ENCODE results near the gene UPF3A.
"Not testable (repeated sequence)": the region's sequence is repeated elsewhere in the genome, so short reads cannot be mapped to it uniquely, and the experiment has no call there.

Gene UPF3A

GRCh38 chr13:114281351-114282040, at the start of gene UPF3A:
Gene UPF3A (plus strand): TSS chr13:114281601. CDS start chr13:114281640, 39 bp downstream.
- FAIRE-seq = no peak

- FAIRE-seq = no peak
These were observed 49.5 kb upstream of the UPF3A start for GRCh38 chr13:114231886-114232285.

- no peak for FAIRE-seq
These were observed 47.1 kb upstream of the UPF3A start for GRCh38 chr13:114234266-114234644.

- FAIRE-seq = no peak
These were observed 46.6 kb upstream of the UPF3A start, which contains the start of gene CDC16 for GRCh38 chr13:114234645-114235421. Gene CDC16 (plus strand): TSS chr13:114234897. CDS start chr13:114235085, 188 bp downstream.

GRCh38 chr13:114235697-114236096, 45.7 kb upstream of the UPF3A start:
- no peak for FAIRE-seq

- FAIRE-seq = no peak
These were observed 45.2 kb upstream of the UPF3A start for GRCh38 chr13:114236227-114236626.

- no peak for FAIRE-seq
These were observed 43.8 kb upstream of the UPF3A start for GRCh38 chr13:114237415-114238112.

GRCh38 chr13:114241918-114242317, 39.5 kb upstream of the UPF3A start:
- no peak for FAIRE-seq

GRCh38 chr13:114243971-114244370, 37.4 kb upstream of the UPF3A start:
- no peak for FAIRE-seq

GRCh38 chr13:114244637-114245036, 36.8 kb upstream of the UPF3A start:
- no peak for FAIRE-seq

GRCh38 chr13:114248011-114248410, 33.4 kb upstream of the UPF3A start:
- no peak for FAIRE-seq

GRCh38 chr13:114249077-114249476, 32.3 kb upstream of the UPF3A start:
- FAIRE-seq = no peak

- FAIRE-seq = not testable (repeated sequence)
These were observed 29.6 kb upstream of the UPF3A start for GRCh38 chr13:114251639-114252440.

GRCh38 chr13:114256547-114256946, 24.9 kb upstream of the UPF3A start:
- FAIRE-seq = no peak

- no peak for FAIRE-seq
These were observed 24.4 kb upstream of the UPF3A start for GRCh38 chr13:114257014-114257413.

GRCh38 chr13:114258589-114258988, 22.8 kb upstream of the UPF3A start:
- FAIRE-seq = no peak

GRCh38 chr13:114259374-114259773, 22.0 kb upstream of the UPF3A start:
- FAIRE-seq = no peak

GRCh38 chr13:114259974-114260373, 21.4 kb upstream of the UPF3A start:
- FAIRE-seq = no peak

- no peak for FAIRE-seq
These were observed 20.6 kb upstream of the UPF3A start for GRCh38 chr13:114260814-114261213.

- FAIRE-seq = no peak
These were observed 20.0 kb upstream of the UPF3A start for GRCh38 chr13:114261328-114261965.

GRCh38 chr13:114263578-114263977, 17.8 kb upstream of the UPF3A start:
- FAIRE-seq = no peak

GRCh38 chr13:114264313-114264712, 17.1 kb upstream of the UPF3A start:
- FAIRE-seq = not testable (repeated sequence)
